Cardiac fibroblast (primary cell): ENCODE results near the gene LIPF.

Source experiments
- DNase-seq, 2 donors: peaks; one replicate each; pipeline versions ENCODE4 v3.0.0 to v3.0.0-alpha.2; 2010; ENCODE audit warnings: low read depth in 2 of 2
- H3K4me3 ChIP-seq, 2 donors: replicated peaks in 1 of 2; 1 replicate in 1 of 2; 2 replicates in 1 of 2; pipeline ENCODE4 v1.5.1; 2011; ENCODE audit warnings: low read depth in 2 of 2, low read length in 2 of 2, mild to moderate bottlenecking in 2 of 2, moderate library complexity in 1 of 2
- TF ChIP-seq, protein P1 (sequence below): IDR thresholded peaks from one replicate; pipeline ENCODE4 v1.5.1; 2011; ENCODE audit warnings: low read depth, mild to moderate bottlenecking, low read length, inconsistent platforms

The LIPF gene

DNA sequence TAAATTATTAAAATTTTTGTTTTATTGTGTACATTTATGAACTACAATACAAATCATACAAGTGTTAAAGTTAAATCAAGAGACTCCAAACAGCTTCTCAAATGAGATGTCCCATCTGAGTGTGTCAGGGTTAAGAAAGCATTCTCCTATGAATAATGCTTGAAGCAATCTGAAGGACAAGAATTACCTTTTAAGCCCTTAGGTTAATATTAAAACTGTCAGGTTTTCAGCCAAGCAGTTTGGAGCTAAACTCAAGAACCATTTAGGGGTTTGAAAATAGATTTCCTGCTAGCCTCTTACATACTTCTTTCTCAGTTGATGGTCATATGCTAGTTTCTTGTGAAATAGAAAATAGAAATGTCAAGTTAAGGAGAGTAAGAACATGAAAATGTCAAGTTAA lies 39.4 kb upstream of the LIPF start:
- TF ChIP-seq, protein P1, sequence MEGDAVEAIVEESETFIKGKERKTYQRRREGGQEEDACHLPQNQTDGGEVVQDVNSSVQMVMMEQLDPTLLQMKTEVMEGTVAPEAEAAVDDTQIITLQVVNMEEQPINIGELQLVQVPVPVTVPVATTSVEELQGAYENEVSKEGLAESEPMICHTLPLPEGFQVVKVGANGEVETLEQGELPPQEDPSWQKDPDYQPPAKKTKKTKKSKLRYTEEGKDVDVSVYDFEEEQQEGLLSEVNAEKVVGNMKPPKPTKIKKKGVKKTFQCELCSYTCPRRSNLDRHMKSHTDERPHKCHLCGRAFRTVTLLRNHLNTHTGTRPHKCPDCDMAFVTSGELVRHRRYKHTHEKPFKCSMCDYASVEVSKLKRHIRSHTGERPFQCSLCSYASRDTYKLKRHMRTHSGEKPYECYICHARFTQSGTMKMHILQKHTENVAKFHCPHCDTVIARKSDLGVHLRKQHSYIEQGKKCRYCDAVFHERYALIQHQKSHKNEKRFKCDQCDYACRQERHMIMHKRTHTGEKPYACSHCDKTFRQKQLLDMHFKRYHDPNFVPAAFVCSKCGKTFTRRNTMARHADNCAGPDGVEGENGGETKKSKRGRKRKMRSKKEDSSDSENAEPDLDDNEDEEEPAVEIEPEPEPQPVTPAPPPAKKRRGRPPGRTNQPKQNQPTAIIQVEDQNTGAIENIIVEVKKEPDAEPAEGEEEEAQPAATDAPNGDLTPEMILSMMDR: no peak
- no peak for DNase-seq
- no peak overlapping the region for H3K4me3 ChIP-seq

DNA sequence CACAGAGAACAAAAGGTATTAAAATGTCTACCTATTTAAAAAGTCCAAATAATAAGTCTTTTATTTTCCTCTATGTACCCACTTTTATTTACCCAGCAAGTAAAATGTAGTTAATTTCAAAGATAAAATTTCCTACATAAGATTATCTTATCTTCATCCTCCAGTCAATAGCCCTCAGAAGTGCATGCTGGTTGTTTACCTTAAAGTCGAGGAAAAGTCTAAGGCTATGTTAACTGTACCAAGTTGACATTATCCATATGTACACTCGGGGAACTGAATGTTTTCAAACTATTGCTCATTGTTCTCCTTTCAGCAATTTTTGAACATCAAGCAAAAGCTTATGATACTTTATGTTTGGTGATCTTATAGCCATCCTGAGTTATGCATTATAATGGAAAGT lies 24.1 kb upstream of the LIPF start:
- no peak for DNase-seq
- H3K4me3 ChIP-seq: no peak overlapping the region
- TF ChIP-seq, protein P1: no peak

DNA sequence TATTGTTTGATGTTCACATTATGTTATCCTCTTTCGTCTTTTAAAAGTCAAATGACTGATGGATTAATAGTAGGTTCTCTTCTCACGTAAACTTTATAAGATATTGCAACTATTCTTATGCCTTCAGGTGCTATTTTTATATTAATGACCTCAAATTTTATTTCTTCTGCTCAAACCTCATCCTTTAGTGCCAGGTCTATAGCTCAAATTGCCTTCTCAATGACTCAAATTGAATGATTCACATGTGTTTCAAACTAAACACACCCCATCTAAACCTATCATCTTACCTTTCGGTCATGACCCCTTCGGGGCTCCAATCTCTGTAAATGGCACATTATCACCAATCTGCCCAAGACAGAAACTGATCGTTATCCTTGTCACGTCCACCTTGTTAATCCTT lies 22.0 kb upstream of the LIPF start:
- no peak overlapping the region for H3K4me3 ChIP-seq
- no peak for DNase-seq
- TF ChIP-seq, protein P1: no peak

DNA sequence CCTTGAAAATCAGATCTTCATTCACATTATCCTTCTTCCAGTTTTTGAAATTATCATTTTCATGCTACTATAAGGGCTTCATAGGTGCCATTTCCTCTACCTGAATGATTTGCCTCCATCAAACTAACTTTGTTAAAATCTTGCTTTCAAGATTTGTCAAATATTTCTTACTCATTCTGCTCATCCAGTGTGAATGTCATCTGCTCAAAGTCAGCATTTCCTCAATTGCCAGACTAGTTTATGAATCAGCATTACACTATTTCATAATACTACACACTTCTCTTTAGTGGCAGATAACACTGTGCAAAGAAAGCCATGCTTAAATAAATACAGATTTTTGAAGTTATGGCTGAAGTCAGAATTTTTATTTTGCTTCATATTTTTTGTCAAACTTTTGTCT lies 21.3 kb upstream of the LIPF start:
- DNase-seq: peak; percentile 52 to 70
- H3K4me3 ChIP-seq: no peak overlapping the region
- TF ChIP-seq, protein P1: no peak

DNA sequence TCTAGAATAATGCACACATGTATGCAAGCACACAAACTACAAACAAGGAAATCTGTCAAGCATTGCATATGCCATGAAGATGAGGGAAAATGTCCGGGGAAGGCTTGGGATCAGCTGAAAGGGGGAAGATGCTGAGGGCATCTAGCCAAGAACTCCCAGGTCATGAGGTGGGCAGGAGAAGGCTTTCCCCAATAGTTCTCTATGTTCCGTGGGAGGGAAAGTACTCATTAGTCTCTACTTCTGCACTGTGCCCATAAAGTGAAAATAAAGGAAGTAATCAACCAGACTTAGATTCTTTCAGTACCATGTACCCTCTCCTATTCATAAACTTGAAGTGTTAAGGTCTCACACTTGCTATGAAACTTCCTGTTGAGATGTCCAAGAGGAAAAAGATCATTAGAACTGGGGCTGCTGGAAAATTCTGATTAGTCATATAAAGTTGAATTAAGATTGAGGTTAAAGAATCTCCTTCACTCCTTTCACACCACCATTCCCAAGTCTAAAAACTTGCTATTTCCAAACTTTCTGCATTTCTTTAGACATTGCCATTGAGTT lies 17.1 kb upstream of the LIPF start:
- DNase-seq: no peak
- TF ChIP-seq, protein P1: no peak
- no peak overlapping the region for H3K4me3 ChIP-seq

DNA sequence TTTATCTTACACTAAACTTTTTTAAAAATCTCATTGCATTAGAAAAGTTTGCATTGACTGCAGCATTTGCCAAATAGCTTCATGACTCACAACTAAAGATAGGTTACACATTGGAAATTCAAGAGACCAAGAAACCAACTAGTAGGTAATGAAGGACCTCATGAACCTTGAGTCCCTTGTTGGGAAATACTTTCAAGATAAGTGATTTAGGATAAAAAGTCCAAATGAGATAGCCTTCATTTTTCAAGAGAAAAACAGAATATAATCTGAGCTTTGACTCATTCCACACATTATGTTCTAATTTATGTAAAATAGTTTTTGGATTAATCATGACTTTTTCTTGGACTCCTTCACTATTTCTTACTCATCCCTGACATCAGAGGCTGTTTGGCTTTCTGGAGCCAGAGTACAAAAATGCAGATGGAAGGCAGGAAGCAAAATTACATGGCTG lies 13.1 kb upstream of the LIPF start:
- TF ChIP-seq, protein P1: no peak
- peak; percentile 92 to 94 for DNase-seq
- H3K4me3 ChIP-seq: no peak overlapping the region

DNA sequence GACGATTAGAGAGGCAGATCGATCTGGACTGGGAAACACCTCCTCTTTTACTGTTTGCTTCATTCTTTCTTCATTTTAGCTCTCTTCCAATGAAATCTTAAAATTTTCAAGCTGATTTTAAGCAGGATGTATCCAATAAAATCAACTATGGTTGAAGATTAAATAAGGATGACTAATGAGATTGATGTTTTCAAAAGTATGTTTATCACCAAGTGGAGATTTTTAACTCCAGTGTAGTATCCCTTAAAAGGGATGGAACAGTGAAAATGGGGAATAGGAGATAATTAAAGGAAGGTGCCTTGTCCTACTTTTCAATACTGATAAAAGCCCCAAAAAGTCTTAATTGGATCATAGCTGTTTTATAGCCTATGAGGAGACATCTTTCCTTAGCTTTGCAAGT lies 11.6 kb upstream of the LIPF start:
- no peak overlapping the region for H3K4me3 ChIP-seq
- DNase-seq: peak in 1 of 2 donors; percentile 22
- TF ChIP-seq, protein P1: no peak
